Right lobe of liver (tissue), 4 donors: ENCODE data around the gene CTBS.

Experiments
- CTCF ChIP-seq, 4 donors: fragments of 200-600 bp in 3 of 4; fragments of 450-650 bp in 1 of 4; IDR thresholded peaks; one replicate each; pipeline versions ENCODE4 v1.5.1 to v1.8.0; 2016 to 2022; ENCODE audit warnings: antibody characterized with exemption in 4 of 4, mild to moderate bottlenecking in 2 of 4
- POLR2A ChIP-seq: fragments of 450-650 bp; IDR thresholded peaks from one replicate; pipeline ENCODE4 v1.6.1; 2017; ENCODE audit warnings: antibody characterized with exemption, mild to moderate bottlenecking
- donor health status: DM: no; HTN: no; CAD: no.
- donor health status: DM: no; HTN: no; CAD: no.
- donor health status: DM: no; HTN: yes; CAD: no.

GRCh38 chr1:84597011-84597410 is 22.8 kb upstream of the CTBS start:
- TF ChIP-seq POLR2A (no peak), CTCF (IDR thresholded peaks at IDR 0.05) (no peak)
